K562 (cell line): ENCODE results near the gene SLC38A2. TPM values are rescaled to one million over a fixed set of nuclear protein-coding genes. Genes with fewer than 3 reads are reported as not detected.

Experiments
- ARID1B ChIP-seq: fragments of 450-650 bp; IDR thresholded peaks from 2 replicates; pipeline ENCODE4 v1.6.1; 2016; ENCODE audit warnings: antibody characterized with exemption, mild to moderate bottlenecking, inconsistent platforms
- ARID2 ChIP-seq: fragments of 450-650 bp; IDR thresholded peaks from 2 replicates; pipeline ENCODE4 v1.6.1; 2017; ENCODE audit warnings: antibody characterized with exemption, mild to moderate bottlenecking
- CUX1 ChIP-seq: fragments of 200-800 bp; sonication (Bioruptor generic); IDR thresholded peaks from 2 replicates; pipeline ENCODE4 v1.6.1; 2016; ENCODE audit warnings: missing genetic modification characterization, missing compliant biosample characterization
- HDAC2 ChIP-seq: fragments of 450-650 bp; IDR thresholded peaks from 2 replicates; pipeline ENCODE4 v1.6.1; 2016; ENCODE audit warnings: mild to moderate bottlenecking
- KAT7 ChIP-seq: sonication (generic); formaldehyde crosslinking; IDR thresholded peaks from 2 replicates; pipeline ENCODE4 v1.8.0; 2022; ENCODE audit warnings: missing genetic modification reagents, mild to moderate bottlenecking, borderline replicate concordance
- PBX2 ChIP-seq, 2 experiments: IDR thresholded peaks in 1 of 2; conservative IDR thresholded peaks in 1 of 2; 2 replicates each; pipeline ENCODE4 v1.6.1; 2016; ENCODE audit warnings: low read depth in 2 of 2, mild to moderate bottlenecking in 1 of 2, missing compliant biosample characterization in 1 of 2, missing genetic modification characterization in 1 of 2, moderate library complexity in 1 of 2
- POLR2AphosphoS5 ChIP-seq: IDR thresholded peaks from 2 replicates; pipeline ENCODE4 v1.6.1; 2011; ENCODE audit warnings: mild to moderate bottlenecking, low read depth, low read length, moderate library complexity; ENCODE audit not compliant: control insufficient read depth, insufficient read depth
- SMARCA4 ChIP-seq: fragments of 450-650 bp; IDR thresholded peaks from 2 replicates; pipeline ENCODE4 v1.6.1; 2016
- TBL1XR1 ChIP-seq, 2 experiments: IDR thresholded peaks; 2 replicates each; pipeline ENCODE4 v1.6.1; 2012; ENCODE audit warnings: improper control_type of control experiment in 2 of 2, low read length in 2 of 2, mild to moderate bottlenecking in 1 of 2
- YY1 ChIP-seq, 3 experiments: IDR thresholded peaks; 2 replicates each; pipeline ENCODE4 v1.6.1; 2011; ENCODE audit warnings: low read length in 2 of 3, mild to moderate bottlenecking in 2 of 3, moderate library complexity in 2 of 3, borderline replicate concordance in 1 of 3, control low read depth in 1 of 3, low read depth in 1 of 3; ENCODE audit not compliant: insufficient read depth in 3 of 3, insufficient replicate concordance in 2 of 3, control insufficient read depth in 1 of 3, insufficient read length in 1 of 3; ENCODE audit errors: extremely low read depth in 1 of 3
- ZFP36 ChIP-seq: fragments of 150-350 bp; IDR thresholded peaks from 2 replicates; pipeline ENCODE4 v1.6.1; 2018; ENCODE audit warnings: low read length, low read depth; ENCODE audit not compliant: partially characterized antibody
- ZNF174 ChIP-seq: fragments of 250-450 bp; sonication (Bioruptor Pico); IDR thresholded peaks from 2 replicates; pipeline ENCODE4 v1.4.0; 2020; ENCODE audit warnings: mild to moderate bottlenecking
- ZNF23 ChIP-seq: fragments of 250-450 bp; sonication (Bioruptor Pico); IDR thresholded peaks from 2 replicates; pipeline ENCODE4 v1.4.0; 2020; ENCODE audit warnings: mild to moderate bottlenecking
- ZNF239 ChIP-seq: fragments of 250-450 bp; sonication (Bioruptor Pico); IDR thresholded peaks from 2 replicates; pipeline ENCODE4 v1.4.0; 2020; ENCODE audit warnings: mild to moderate bottlenecking
- ZNF24 ChIP-seq: fragments of 450-650 bp; IDR thresholded peaks from 2 replicates; pipeline ENCODE4 v1.6.1; 2016
- ZNF436 ChIP-seq: fragments of 250-450, 450-650 bp; sonication (Bioruptor Pico); formaldehyde crosslinking; IDR thresholded peaks from 2 replicates; pipeline ENCODE4 v1.7.0; 2020; ENCODE audit warnings: mild to moderate bottlenecking
- polyA plus RNA-seq, 8 experiments: library from polyadenylated mRNA; depleted of rRNA in 4 of 8; stranded (reverse) in 5 of 8; unstranded in 3 of 8; fragments of >200 nt; fragmentation: Nextera tagmentation in 2 of 8; fragmentation: Illumina TruSeq in 1 of 8; extraction: Ambion mirVana in 2 of 8; extraction: Trizol in 1 of 8; gene quantifications; 2 replicates each; pipeline versions ENCODE4 v1.2.1 to v1.2.3, GENCODE V29; 2011 to 2014; ENCODE audit warnings: inconsistent platforms in 1 of 8, missing spikeins in 1 of 8
- total RNA-seq, 7 experiments: library from RNA; depleted of rRNA in 6 of 7; stranded (reverse); fragments of >200 nt in 6 of 7; fragmentation: Illumina TruSeq in 2 of 7; extraction: Trizol in 2 of 7; gene quantifications; 2 replicates each; pipeline versions ENCODE4 v1.2.1 to v1.2.3, GENCODE V29; 2011 to 2021; ENCODE audit warnings: low replicate concordance in 1 of 7

SLC38A2 gene
- total and polyA plus RNA-seq, 9 of the 15 experiments (the other 6 are each of a cell fraction or from before 2014, with no cell fraction given): 98.7 to 292 (median 143) TPM

- TF ChIP-seq CUX1: no peak
- 0 out of 4 replicates have a peak, but pooled peaks of 1 of the 2 experiments have one; percentile 4 for TF ChIP-seq TBL1XR1 (IDR thresholded peaks at IDR 0.05; ENCODE audit: low read length in 2 of 2)
- TF ChIP-seq SMARCA4: peak; percentile 42; the same call in 1 of the 2 replicates
- TF ChIP-seq YY1 (IDR thresholded peaks at IDR 0.05; ENCODE audit: borderline replicate concordance in 1 of 3, control insufficient read depth in 1 of 3, extremely low read depth in 1 of 3, insufficient read depth in 3 of 3, insufficient read length in 1 of 3, insufficient replicate concordance in 2 of 3, low read depth in 1 of 3, low read length in 2 of 3): no peak
- TF ChIP-seq ZFP36: no peak
- no peak for TF ChIP-seq ZNF239 (CRISPR knock-in tag)
- no peak for TF ChIP-seq ZNF23 (CRISPR knock-in tag)
- no peak for TF ChIP-seq ARID2
- TF ChIP-seq HDAC2: peak; percentile 44; the same call in 1 of the 2 replicates
- TF ChIP-seq PBX2 (CRISPR knock-in tag; IDR thresholded peaks at IDR 0.05; ENCODE audit: low read depth): no peak
- TF ChIP-seq PBX2 (tag; conservative IDR thresholded peaks at IDR 0.05; ENCODE audit: low read depth): 0 out of 2 replicates have a peak, but pooled peaks have one; percentile 9
- TF ChIP-seq ZNF24: no peak
- no peak for TF ChIP-seq ZNF174
- TF ChIP-seq KAT7: peak; percentile 38; the same call in 1 of the 2 replicates
- TF ChIP-seq ZNF436 (CRISPR knock-in tag): no peak
- peak; percentile 52; the same call in 1 of the 2 replicates for TF ChIP-seq ARID1B
- TF ChIP-seq POLR2AphosphoS5: no peak
Measured at GRCh38 chr12:46383654-46384450, 11.3 kb upstream of the SLC38A2 start (continued).
